ENCODE results near the gene KIF15.

- TF ChIP-seq CTCF (conservative IDR thresholded peaks at IDR 0.05; ENCODE audit: low read depth, low read length) (no peak), EZH2 (IDR thresholded peaks at IDR 0.05; ENCODE audit: borderline replicate concordance, low read depth, low read length, poor library complexity, severe bottlenecking) (no peak)
Measured at GRCh38 chr3:44827196-44827595, 65.6 kb downstream of the KIF15 start.

All from A673 (cell line).